Non-pigmented ciliary epithelial cell (primary cell): ENCODE data around the gene IMMP2L.

Source experiments
- DNase-seq: peaks from one replicate; pipeline ENCODE4 v3.0.0-alpha.2; 2010; ENCODE audit warnings: low read depth

Gene IMMP2L

GRCh38 chr7:111556977-111557376, 5.3 kb downstream of the IMMP2L start:
- no peak for DNase-seq

GRCh38 chr7:111554086-111554485, 8.2 kb downstream of the IMMP2L start:
- no peak for DNase-seq

- DNase-seq = no peak
Measured at GRCh38 chr7:111541067-111541466, 21.2 kb downstream of the IMMP2L start.

GRCh38 chr7:111540199-111540815, 22.0 kb downstream of the IMMP2L start:
- no peak for DNase-seq

- no peak for DNase-seq
Measured at GRCh38 chr7:111537134-111537533, 25.2 kb downstream of the IMMP2L start.

- no peak for DNase-seq
Measured at GRCh38 chr7:111535142-111535870, 27.0 kb downstream of the IMMP2L start.

GRCh38 chr7:111532625-111533024, 29.7 kb downstream of the IMMP2L start:
- no peak for DNase-seq

- DNase-seq = no peak
Measured at GRCh38 chr7:111531993-111532392, 30.3 kb downstream of the IMMP2L start.

- DNase-seq = no peak
Measured at GRCh38 chr7:111530356-111530668, 32.0 kb downstream of the IMMP2L start.

- no peak for DNase-seq
Measured at GRCh38 chr7:111529507-111530355, 32.6 kb downstream of the IMMP2L start.

GRCh38 chr7:111528331-111528730, 34.0 kb downstream of the IMMP2L start:
- DNase-seq = no peak

GRCh38 chr7:111527545-111527944, 34.7 kb downstream of the IMMP2L start:
- DNase-seq = no peak

- no peak for DNase-seq
Measured at GRCh38 chr7:111525100-111525499, 37.2 kb downstream of the IMMP2L start.

- no peak for DNase-seq
Measured at GRCh38 chr7:111521660-111522059, 40.6 kb downstream of the IMMP2L start.

GRCh38 chr7:111518264-111518663, 44.0 kb downstream of the IMMP2L start:
- DNase-seq = no peak

GRCh38 chr7:111517549-111517951, 44.7 kb downstream of the IMMP2L start:
- DNase-seq = no peak

- DNase-seq = no peak
Measured at GRCh38 chr7:111516612-111517011, 45.7 kb downstream of the IMMP2L start.

- DNase-seq = no peak
Measured at GRCh38 chr7:111513566-111513965, 48.7 kb downstream of the IMMP2L start.

GRCh38 chr7:111511845-111512244, 50.4 kb downstream of the IMMP2L start:
- DNase-seq = no peak

- no peak for DNase-seq
Measured at GRCh38 chr7:111510584-111511378, 51.5 kb downstream of the IMMP2L start.

- DNase-seq = no peak
Measured at GRCh38 chr7:111510062-111510461, 52.2 kb downstream of the IMMP2L start.

- DNase-seq = no peak
Measured at GRCh38 chr7:111509288-111509687, 53.0 kb downstream of the IMMP2L start.
